ENCODE data around the gene FBXW2.

DNA sequence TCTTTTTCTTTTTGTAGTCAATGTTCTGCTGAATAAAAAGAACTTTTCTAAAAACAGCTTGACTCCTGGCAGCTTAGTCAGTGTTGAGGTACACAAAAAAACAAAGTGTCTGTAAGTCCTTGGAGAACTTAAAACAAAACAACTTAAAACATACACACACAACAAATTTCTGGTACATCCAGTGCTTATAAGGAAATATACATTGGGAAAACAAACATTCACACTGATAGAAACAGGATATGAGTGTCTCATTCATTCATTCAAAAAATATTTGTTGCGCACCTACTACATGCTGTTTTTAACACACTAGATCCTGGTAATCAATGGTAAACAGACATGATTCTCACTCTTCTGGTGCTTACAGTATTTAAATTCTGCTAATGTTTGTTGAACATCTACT is 51.5 kb downstream of the FBXW2 start:
- TF ChIP-seq, protein P1, sequence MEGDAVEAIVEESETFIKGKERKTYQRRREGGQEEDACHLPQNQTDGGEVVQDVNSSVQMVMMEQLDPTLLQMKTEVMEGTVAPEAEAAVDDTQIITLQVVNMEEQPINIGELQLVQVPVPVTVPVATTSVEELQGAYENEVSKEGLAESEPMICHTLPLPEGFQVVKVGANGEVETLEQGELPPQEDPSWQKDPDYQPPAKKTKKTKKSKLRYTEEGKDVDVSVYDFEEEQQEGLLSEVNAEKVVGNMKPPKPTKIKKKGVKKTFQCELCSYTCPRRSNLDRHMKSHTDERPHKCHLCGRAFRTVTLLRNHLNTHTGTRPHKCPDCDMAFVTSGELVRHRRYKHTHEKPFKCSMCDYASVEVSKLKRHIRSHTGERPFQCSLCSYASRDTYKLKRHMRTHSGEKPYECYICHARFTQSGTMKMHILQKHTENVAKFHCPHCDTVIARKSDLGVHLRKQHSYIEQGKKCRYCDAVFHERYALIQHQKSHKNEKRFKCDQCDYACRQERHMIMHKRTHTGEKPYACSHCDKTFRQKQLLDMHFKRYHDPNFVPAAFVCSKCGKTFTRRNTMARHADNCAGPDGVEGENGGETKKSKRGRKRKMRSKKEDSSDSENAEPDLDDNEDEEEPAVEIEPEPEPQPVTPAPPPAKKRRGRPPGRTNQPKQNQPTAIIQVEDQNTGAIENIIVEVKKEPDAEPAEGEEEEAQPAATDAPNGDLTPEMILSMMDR (IDR thresholded peaks at IDR 0.05): no peak
- TF ChIP-seq, protein P2, sequence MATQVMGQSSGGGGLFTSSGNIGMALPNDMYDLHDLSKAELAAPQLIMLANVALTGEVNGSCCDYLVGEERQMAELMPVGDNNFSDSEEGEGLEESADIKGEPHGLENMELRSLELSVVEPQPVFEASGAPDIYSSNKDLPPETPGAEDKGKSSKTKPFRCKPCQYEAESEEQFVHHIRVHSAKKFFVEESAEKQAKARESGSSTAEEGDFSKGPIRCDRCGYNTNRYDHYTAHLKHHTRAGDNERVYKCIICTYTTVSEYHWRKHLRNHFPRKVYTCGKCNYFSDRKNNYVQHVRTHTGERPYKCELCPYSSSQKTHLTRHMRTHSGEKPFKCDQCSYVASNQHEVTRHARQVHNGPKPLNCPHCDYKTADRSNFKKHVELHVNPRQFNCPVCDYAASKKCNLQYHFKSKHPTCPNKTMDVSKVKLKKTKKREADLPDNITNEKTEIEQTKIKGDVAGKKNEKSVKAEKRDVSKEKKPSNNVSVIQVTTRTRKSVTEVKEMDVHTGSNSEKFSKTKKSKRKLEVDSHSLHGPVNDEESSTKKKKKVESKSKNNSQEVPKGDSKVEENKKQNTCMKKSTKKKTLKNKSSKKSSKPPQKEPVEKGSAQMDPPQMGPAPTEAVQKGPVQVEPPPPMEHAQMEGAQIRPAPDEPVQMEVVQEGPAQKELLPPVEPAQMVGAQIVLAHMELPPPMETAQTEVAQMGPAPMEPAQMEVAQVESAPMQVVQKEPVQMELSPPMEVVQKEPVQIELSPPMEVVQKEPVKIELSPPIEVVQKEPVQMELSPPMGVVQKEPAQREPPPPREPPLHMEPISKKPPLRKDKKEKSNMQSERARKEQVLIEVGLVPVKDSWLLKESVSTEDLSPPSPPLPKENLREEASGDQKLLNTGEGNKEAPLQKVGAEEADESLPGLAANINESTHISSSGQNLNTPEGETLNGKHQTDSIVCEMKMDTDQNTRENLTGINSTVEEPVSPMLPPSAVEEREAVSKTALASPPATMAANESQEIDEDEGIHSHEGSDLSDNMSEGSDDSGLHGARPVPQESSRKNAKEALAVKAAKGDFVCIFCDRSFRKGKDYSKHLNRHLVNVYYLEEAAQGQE (IDR thresholded peaks at IDR 0.05; ENCODE audit: insufficient read depth in 1 of 2, low read depth in 2 of 2, low read length in 1 of 2): no peak
